ENCODE data around the gene SPAG16. TPM values are rescaled to one million over a fixed set of nuclear protein-coding genes. Genes with fewer than 3 reads are reported as not detected.

Gene SPAG16
- total RNA-seq, 1 experiment from 2014 or later, result 30.0 TPM

- H4K20me1 ChIP-seq (ENCODE audit: insufficient read depth), result no peaks in the 10 kb centered on the region
- CTCF ChIA-PET, result no interaction called here
- H3K4me2 ChIP-seq, result no peak overlapping the region
- H3K9me3 ChIP-seq (ENCODE audit: insufficient read depth, low read depth), result peaks cover 16% of the 10 kb centered on the region; the same call in 1 of the 2 replicates
- H3K9me2 ChIP-seq (ENCODE audit: insufficient read depth), result no peaks in the 10 kb centered on the region
- intact Hi-C loops (cut with micrococcal nuclease; ENCODE audit: unreplicated experiment), result no loop called here
- no TSS peak for BruUV-seq (replicated peaks)
- no peak for DNase-seq
- POLR2A ChIA-PET (ENCODE audit: unreplicated experiment), result no interaction called here
- TF ChIP-seq CTCF (conservative IDR thresholded peaks at IDR 0.05) (no peak), EZH2 (IDR thresholded peaks at IDR 0.05; ENCODE audit: low read depth) (no peak)
- H3K27me3 ChIP-seq (ENCODE audit: insufficient read depth, low read depth), result no peaks in the 10 kb centered on the region
- no peaks in the 10 kb centered on the region for H3F3A ChIP-seq (ENCODE audit: insufficient read depth, low read depth)
- H3K4me1 ChIP-seq (replicated peaks; ENCODE audit: insufficient read depth), result no peaks in the 10 kb centered on the region
- no peak overlapping the region for H2AFZ ChIP-seq
- no peak overlapping the region for H3K4me3 ChIP-seq
- no peak overlapping the region for H3K27ac ChIP-seq
- H3K79me2 ChIP-seq (ENCODE audit: low read depth), result no peaks in the 10 kb centered on the region
- no peaks in the 10 kb centered on the region for H3K36me3 ChIP-seq (ENCODE audit: low read depth)
These were observed 385.4 kb downstream of the SPAG16 start for GRCh38 chr2:213669657-213670056.

- ChIA-PET POLR2A (ENCODE audit: unreplicated experiment) (no interaction called here), CTCF (no interaction called here)
- DNase-seq, result no peak
- Histone ChIP-seq H3K27ac (no peak overlapping the region), H3K36me3 (ENCODE audit: low read depth) (no peaks in the 10 kb centered on the region), H3K9me3 (ENCODE audit: insufficient read depth, low read depth) (no peaks in the 10 kb centered on the region), H3K4me3 (no peak overlapping the region), H3K4me2 (no peak overlapping the region), H3F3A (ENCODE audit: insufficient read depth, low read depth) (no peaks in the 10 kb centered on the region), H4K20me1 (ENCODE audit: insufficient read depth) (no peaks in the 10 kb centered on the region), H3K27me3 (ENCODE audit: insufficient read depth, low read depth) (no peaks in the 10 kb centered on the region), H3K9me2 (ENCODE audit: insufficient read depth) (no peaks in the 10 kb centered on the region), H2AFZ (no peak overlapping the region), H3K79me2 (ENCODE audit: low read depth) (no peaks in the 10 kb centered on the region), H3K4me1 (replicated peaks; ENCODE audit: insufficient read depth) (no peaks in the 10 kb centered on the region)
- intact Hi-C loops (cut with micrococcal nuclease; ENCODE audit: unreplicated experiment), result no loop called here
- no TSS peak for BruUV-seq (replicated peaks)
- TF ChIP-seq EZH2 (IDR thresholded peaks at IDR 0.05; ENCODE audit: low read depth) (no peak), CTCF (conservative IDR thresholded peaks at IDR 0.05) (no peak)
These were observed 394.4 kb downstream of the SPAG16 start for GRCh38 chr2:213678437-213679218.

- H3K4me1 ChIP-seq (replicated peaks; ENCODE audit: insufficient read depth), result no peaks in the 10 kb centered on the region
- H3K9me2 ChIP-seq (ENCODE audit: insufficient read depth), result no peaks in the 10 kb centered on the region
- H3K27ac ChIP-seq, result no peak overlapping the region
- DNase-seq, result no peak
- no peaks in the 10 kb centered on the region for H3F3A ChIP-seq (ENCODE audit: insufficient read depth, low read depth)
- ChIA-PET CTCF (no interaction called here), POLR2A (ENCODE audit: unreplicated experiment) (no interaction called here)
- no peak overlapping the region for H2AFZ ChIP-seq
- H3K4me2 ChIP-seq, result no peak overlapping the region
- no peaks in the 10 kb centered on the region for H3K36me3 ChIP-seq (ENCODE audit: low read depth)
- no peaks in the 10 kb centered on the region for H3K9me3 ChIP-seq (ENCODE audit: insufficient read depth, low read depth)
- H3K27me3 ChIP-seq (ENCODE audit: insufficient read depth, low read depth), result no peaks in the 10 kb centered on the region
- TF ChIP-seq EZH2 (IDR thresholded peaks at IDR 0.05; ENCODE audit: low read depth) (no peak), CTCF (conservative IDR thresholded peaks at IDR 0.05) (no peak)
- no peak overlapping the region for H3K4me3 ChIP-seq
- no peaks in the 10 kb centered on the region for H4K20me1 ChIP-seq (ENCODE audit: insufficient read depth)
- no TSS peak for BruUV-seq (replicated peaks)
- H3K79me2 ChIP-seq (ENCODE audit: low read depth), result no peaks in the 10 kb centered on the region
- intact Hi-C loops (cut with micrococcal nuclease; ENCODE audit: unreplicated experiment), result no loop called here
These were observed 395.6 kb downstream of the SPAG16 start for GRCh38 chr2:213679894-213680293.

Measured in PC-9 (cell line).